Testis (tissue), 5 donors: ENCODE results near the gene MEG3. TPM values are rescaled to one million over a fixed set of nuclear protein-coding genes. Genes with fewer than 3 reads are reported as not detected.
A peak's percentile ranks its signal among the peaks of the same experiment; 100 is the strongest.

Experiments used
- DNase-seq: peaks from one replicate; pipeline ENCODE4 v3.0.0-alpha.2; 2019
- H3K27ac ChIP-seq, 2 donors: fragments of 200-600 bp; sonication (generic); one replicate each; pipeline ENCODE4 v1.5.1; 2019
- H3K27me3 ChIP-seq: fragments of 200-600 bp; sonication (generic); one replicate; pipeline ENCODE4 v1.5.1; 2019
- H3K36me3 ChIP-seq: fragments of 200-600 bp; sonication (generic); one replicate; pipeline ENCODE4 v1.5.1; 2017; ENCODE audit warnings: low read depth; ENCODE audit errors: missing control alignments
- H3K4me1 ChIP-seq: fragments of 200-600 bp; sonication (generic); one replicate; pipeline ENCODE4 v1.5.1; 2019
- H3K4me3 ChIP-seq, 2 donors: fragments of 200-600 bp; sonication (generic); one replicate each; pipeline ENCODE4 v1.5.1; 2017 to 2019
- H3K9me3 ChIP-seq: fragments of 200-600 bp; sonication (generic); one replicate; pipeline ENCODE4 v1.5.1; 2017
- CTCF ChIP-seq, 3 experiments: fragments of 450-650 bp in 2 of 3; fragments of 200-600 bp in 1 of 3; sonication (generic) in 1 of 3; IDR thresholded peaks; one replicate each; pipeline ENCODE4 v1.5.1; 2016 to 2019; ENCODE audit warnings: antibody characterized with exemption in 3 of 3, mild to moderate bottlenecking in 2 of 3, moderate library complexity in 1 of 3
- POLR2A ChIP-seq: fragments of 450-650 bp; IDR thresholded peaks from one replicate; pipeline ENCODE4 v1.6.1; 2017; ENCODE audit warnings: antibody characterized with exemption, mild to moderate bottlenecking, moderate library complexity
- WGBS, 2 donors: methylation state at CpG; one replicate each; pipeline ENCODE4 v1.1.5; 2018; 5-methylcytosine and 5-hydroxymethylcytosine counted together
- intact Hi-C: fragments of 100-400 bp; cut with DNase I; formaldehyde crosslinking; loops from one replicate; pipeline ENCODE4 v1.15.1; 2023; ENCODE audit warnings: low total_unique reads
- long read RNA-seq, 2 donors: transcript quantifications; one replicate each; lab custom pipeline, GENCODE V29; 2026
- polyA plus RNA-seq: library from polyadenylated mRNA; stranded (reverse); fragments of 350-450 nt; fragmentation: Illumina TruSeq; extraction: RNeasy Lipid Tissue Mini Kit (QIAGEN cat#74804); gene quantifications from one replicate; pipeline ENCODE4 v1.2.3, GENCODE V29; 2014; ENCODE audit warnings: low read depth, low replicate concordance; ENCODE audit not compliant: insufficient read depth
- total RNA-seq, 2 donors: library from RNA; depleted of rRNA; stranded (reverse); fragments of >200 nt; gene quantifications; one replicate each; pipeline ENCODE4 v1.2.3, GENCODE V29; 2016

MEG3 gene
- 100 to 1,000 TPM; 228 to 324 TPM for total RNA-seq
- 107 TPM for polyA plus RNA-seq
- long read RNA-seq, donor 1, full-length matches to known transcripts: 159 of 188 reads
- long read RNA-seq, donor 1, partial matches to known transcripts: 29 of 188 reads
- long read RNA-seq, donor 1, other reads (novel, unspliced or antisense): 0 of 188 reads
- long read RNA-seq, donor 2, full-length matches to known transcripts: 73 of 73 reads
- long read RNA-seq, donor 2, partial matches to known transcripts: 0 of 73 reads
- long read RNA-seq, donor 2, other reads (novel, unspliced or antisense): 0 of 73 reads

GRCh38 chr14:100825713-100826331, at the start of gene MEG3:
MEG3 (plus strand) TSS chr14:100826118.
- H3K36me3 ChIP-seq: no peaks in the 10 kb centered on the region
- H3K4me1 ChIP-seq: peaks cover 4% of the 10 kb centered on the region
- H3K27ac ChIP-seq: peak within 1 kb of the TSS; percentile 47 to 63
- intact Hi-C loops: loop anchor here (10.0 kb wide), 1 partner anchor 161 kb away; no protein-coding TSS in a partner anchor
- no peaks in the 10 kb centered on the region for H3K9me3 ChIP-seq
- TF ChIP-seq POLR2A (peak; percentile 67), CTCF (IDR thresholded peaks at IDR 0.05) (no peak)
- no peaks in the 10 kb centered on the region for H3K27me3 ChIP-seq
- peak; percentile 63 for DNase-seq
- WGBS, 2 donors: 29 to 63% methylated on average over 17 to 39 of the region's 39 CpGs
- peak within 1 kb of the TSS; percentile 44 to 63 for H3K4me3 ChIP-seq

DNA sequence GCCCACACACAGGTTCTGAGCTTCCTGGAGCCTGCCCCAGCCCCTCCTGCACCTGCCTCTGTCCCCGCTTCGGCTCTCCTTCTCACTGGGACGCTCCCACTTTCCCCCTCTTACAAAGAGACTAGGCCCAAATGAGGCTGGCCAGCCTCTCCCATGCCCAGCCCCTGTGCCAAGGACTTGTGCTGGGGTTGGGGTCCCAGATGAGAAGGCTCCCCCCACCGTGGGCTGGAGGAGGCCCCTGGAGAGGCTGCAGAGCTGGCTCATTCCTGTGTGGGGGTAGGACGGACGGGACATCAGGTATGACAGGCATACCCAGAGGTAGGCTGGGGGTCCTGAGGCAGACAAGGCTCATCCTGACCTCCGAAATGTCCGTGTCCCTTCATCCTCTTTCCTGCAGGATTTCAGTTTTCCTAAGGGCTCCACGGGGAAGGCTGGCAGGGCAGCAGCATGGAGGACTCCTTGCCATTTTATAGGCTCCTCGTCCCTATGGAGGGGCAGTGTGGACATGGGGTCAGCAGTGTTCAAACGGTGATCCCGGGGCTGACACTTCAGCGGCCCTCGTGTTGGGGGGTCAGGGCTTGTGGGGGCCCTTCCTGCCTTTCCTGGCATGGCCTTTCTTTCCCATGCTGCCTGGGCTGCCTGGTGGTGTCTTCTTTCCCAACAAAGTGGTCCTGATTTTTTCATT, 49.1 kb upstream of the MEG3 start:
- TF ChIP-seq CTCF (IDR thresholded peaks at IDR 0.05) (no peak), POLR2A (no peak)
- no peaks in the 10 kb centered on the region for H3K9me3 ChIP-seq
- no peaks in the 10 kb centered on the region for H3K27me3 ChIP-seq
- intact Hi-C loops: no loop called here
- no peak overlapping the region for H3K27ac ChIP-seq
- DNase-seq: no peak
- 90 to 91% methylated on average over 14 of the region's 14 CpGs for WGBS, 2 donors
- no peaks in the 10 kb centered on the region for H3K36me3 ChIP-seq
- H3K4me3 ChIP-seq: no peak overlapping the region
- H3K4me1 ChIP-seq: no peaks in the 10 kb centered on the region

DNA sequence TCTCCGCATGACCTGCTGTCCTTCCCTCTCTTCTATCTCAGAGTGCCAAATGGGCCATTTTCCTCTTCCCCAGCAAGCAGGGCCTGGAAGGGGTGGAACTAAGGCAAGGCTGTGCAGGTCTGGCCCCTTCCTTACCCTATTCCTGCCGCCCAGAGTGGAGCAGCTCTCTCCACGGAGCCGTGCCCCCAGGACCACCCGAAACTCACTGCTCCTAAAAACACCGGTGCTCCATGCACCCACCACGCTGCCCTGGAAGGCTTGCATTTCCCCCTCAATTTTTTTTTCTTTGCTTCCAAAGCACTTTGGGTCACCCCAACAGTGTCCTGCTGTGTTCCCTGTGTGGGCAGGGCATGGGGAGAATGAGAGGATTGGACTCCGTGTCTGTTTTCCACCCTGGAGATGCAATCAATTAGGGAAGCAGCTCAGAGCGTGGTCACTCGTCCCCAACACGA, 48.5 kb upstream of the MEG3 start:
- no peaks in the 10 kb centered on the region for H3K36me3 ChIP-seq
- no peak for DNase-seq
- TF ChIP-seq POLR2A: no peak
- no peak overlapping the region for H3K4me3 ChIP-seq
- intact Hi-C loops: no loop called here
- no peaks in the 10 kb centered on the region for H3K27me3 ChIP-seq
- H3K9me3 ChIP-seq: no peaks in the 10 kb centered on the region
- H3K4me1 ChIP-seq: no peaks in the 10 kb centered on the region
- H3K27ac ChIP-seq: no peak overlapping the region
- 86 to 91% methylated on average over 11 of the region's 11 CpGs for WGBS, 2 donors

DNA sequence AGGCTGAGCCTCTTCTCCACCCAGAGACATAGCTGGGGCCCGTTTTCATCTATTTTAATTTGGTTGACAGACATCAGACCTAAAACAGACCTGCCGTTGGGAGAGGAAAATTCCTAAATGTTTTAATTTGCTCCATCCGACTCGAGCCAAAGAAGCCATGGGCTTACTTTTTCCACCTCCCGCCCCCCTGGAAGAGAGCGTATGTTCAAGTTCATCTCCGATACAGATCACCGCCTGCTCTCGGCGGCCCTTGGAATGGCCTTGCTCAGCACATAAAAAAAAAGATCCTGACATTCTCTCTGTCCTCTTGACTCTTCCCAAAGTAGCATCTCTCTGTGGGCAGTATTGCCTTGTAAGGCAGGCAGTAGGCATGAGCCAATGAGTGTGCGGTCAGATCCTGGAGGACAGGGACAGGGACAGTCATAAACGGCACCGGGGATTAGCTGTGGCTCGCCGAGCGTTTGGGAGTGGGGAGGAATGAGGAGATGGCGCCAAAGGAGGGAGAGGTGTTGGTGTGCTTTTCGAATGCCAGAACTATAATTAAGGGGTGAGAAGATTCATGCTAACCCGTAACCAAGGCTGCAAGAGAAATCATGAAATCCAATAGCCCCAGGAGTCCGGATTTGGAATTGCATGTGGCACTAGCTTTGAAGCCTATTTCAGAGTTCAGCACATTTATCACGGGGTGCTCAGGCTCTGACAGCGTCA, 47.9 kb upstream of the MEG3 start:
- no peak for DNase-seq
- no peaks in the 10 kb centered on the region for H3K27me3 ChIP-seq
- 82 to 87% methylated on average over 22 of the region's 22 CpGs for WGBS, 2 donors

More for the DNA sequence above, 47.9 kb upstream of the MEG3 start:
- no peak overlapping the region for H3K27ac ChIP-seq
- no peaks in the 10 kb centered on the region for H3K4me1 ChIP-seq
- no peak overlapping the region for H3K4me3 ChIP-seq
- intact Hi-C loops: no loop called here
- no peaks in the 10 kb centered on the region for H3K36me3 ChIP-seq
- TF ChIP-seq POLR2A (no peak), CTCF (IDR thresholded peaks at IDR 0.05) (no peak)
- no peaks in the 10 kb centered on the region for H3K9me3 ChIP-seq
